ENCODE data around the gene KAT7.

Gene KAT7

DNA sequence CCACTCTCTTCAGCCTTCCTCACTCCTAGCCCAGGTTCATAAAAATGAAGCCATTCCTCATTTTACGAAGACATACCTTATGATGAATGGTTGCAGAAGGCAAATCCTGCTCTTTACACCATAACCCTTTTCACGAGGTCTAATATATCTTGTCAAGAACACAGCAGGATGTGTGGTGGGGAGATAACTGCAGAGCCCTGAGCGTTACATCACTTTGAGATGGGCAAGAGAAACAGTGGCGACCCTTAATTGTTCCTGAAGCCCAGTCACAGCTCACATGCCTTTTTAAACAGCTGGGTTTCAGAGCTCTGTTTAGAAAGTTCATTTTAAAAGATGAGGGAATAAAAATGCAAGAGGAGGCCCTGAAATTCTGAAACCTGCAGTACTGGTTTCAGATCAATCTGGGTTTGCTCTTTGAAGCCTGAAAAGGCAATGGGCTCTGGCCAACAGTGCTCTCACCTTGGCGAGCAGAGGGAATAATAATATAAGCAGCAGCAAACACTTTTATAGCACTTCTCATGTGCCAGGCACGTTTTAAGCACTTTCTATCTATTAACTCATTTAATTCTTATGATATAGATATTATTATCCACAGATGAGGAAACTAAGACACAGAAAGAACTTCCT, 27.4 kb upstream of the KAT7 start:
- no peak for DNase-seq (ENCODE audit: low read depth in 2 of 2)

DNA sequence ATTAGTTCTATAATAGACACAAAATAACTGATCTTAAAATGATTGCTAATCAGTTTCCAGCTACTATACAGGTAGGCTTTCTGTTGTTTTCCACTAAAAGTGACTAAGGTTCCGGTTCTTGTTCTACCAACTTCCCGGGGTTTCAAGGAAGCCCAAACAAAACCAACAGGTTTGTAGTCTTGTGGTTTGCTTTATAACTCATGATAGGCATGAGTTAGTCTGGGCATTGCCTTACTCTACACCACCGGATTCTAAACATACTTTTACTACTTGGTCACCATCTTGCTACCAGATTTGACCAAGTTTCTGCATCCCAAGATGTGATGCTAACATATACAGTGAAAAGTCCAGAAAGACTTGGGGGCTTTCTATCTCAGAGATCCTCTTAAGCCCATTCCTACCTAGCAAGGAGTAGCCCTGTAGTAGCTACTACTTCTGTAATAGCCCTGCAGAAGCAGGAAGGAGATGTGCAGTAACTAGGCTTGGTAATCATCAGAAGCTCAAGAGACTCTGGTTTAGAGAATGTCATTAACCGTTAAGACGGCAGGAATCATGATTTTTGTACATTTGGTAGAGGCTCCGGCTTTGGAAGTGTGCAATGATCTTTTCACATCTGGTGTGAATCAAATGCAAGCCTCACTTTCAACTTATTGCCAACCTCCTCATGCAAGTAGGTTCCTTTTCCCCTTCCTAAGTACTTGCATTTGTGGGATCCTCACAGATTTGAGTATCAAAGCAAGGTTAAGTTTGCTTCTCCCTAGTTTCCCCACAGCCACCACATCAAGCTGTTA, 26.1 kb upstream of the KAT7 start:
- DNase-seq (ENCODE audit: low read depth in 2 of 2): no peak

DNA sequence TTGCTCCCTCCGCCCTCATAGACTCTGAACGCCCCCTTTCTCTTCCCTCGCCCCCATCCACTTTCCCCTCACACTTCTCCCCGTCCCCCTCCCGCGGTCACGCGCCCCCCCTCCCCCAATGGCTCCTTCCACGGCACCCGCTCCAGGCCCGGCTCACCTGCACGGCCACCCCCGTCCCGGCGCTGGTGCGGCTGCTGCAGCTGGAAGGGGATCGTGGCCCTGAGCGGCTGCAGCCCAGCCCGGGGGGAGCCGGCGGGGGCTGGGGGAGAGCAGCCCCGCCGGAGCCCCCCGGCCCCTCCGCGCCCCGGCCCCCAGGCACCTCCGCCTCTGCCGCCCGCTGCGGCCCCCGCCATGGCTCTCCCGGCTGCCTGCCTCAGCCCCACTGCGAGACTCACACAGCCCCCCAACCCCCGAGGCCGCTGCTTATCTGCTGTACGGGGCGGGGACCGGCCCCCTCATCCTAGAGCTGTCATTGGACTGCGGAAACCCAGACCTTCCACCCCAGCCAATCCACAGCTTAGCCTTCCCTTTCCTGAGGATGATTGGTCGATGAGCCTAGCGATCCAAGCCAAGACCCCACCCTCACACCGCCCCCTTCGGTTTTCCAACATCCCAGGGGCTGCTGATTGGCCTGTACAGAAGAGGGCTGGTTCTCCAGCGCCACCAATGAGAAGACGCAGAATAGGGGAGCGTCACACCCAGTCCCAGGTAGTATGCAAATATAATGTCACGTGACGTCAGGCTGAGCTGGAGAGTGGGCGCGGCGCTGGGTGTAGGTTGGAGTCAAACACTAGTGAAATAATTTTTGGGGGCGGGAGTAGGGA, 24.5 kb upstream of the KAT7 start, which contains the start of gene FAM117A:
TSS of gene FAM117A (minus strand) at position 397 of the 824 bp plus-strand sequence. CDS start at position 353, 44 bp downstream.
- peak; percentile 82 to 91 for DNase-seq (ENCODE audit: low read depth in 2 of 2)

DNA sequence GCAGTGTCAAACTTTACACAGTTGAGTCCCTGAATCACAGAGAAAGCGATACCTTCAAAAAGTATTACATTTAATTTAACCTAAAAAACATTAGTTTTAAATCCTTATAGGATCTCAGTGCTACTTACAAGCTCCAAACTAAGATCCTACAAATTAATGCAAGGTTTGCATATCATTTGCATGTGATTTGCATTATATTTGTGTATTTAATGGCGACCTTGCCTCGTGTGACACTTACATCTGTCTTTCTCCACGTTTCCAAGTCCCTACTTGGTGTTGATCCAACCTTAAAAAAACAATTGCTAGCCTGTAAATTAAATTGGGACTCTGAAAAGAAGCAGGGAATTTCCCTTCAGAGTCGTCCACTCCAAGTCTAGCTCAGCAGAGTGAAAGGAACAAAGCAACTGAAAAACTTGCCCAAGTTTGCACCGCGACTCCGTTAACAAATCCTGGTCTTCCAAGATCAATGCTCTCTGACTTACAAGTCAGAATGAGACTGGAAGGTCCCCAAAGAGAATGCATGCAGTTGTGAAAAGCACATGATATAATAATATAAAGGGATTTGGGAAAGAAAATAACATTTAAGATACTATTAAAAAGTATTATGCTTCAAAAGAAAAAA, 23.8 kb upstream of the KAT7 start:
- DNase-seq (ENCODE audit: low read depth in 2 of 2): no peak

GRCh38 chr17:49766918-49767530, 21.5 kb upstream of the KAT7 start:
- DNase-seq (ENCODE audit: low read depth in 2 of 2): no peak

GRCh38 chr17:49775546-49776260, 12.8 kb upstream of the KAT7 start:
- no peak for DNase-seq (ENCODE audit: low read depth in 2 of 2)

DNA sequence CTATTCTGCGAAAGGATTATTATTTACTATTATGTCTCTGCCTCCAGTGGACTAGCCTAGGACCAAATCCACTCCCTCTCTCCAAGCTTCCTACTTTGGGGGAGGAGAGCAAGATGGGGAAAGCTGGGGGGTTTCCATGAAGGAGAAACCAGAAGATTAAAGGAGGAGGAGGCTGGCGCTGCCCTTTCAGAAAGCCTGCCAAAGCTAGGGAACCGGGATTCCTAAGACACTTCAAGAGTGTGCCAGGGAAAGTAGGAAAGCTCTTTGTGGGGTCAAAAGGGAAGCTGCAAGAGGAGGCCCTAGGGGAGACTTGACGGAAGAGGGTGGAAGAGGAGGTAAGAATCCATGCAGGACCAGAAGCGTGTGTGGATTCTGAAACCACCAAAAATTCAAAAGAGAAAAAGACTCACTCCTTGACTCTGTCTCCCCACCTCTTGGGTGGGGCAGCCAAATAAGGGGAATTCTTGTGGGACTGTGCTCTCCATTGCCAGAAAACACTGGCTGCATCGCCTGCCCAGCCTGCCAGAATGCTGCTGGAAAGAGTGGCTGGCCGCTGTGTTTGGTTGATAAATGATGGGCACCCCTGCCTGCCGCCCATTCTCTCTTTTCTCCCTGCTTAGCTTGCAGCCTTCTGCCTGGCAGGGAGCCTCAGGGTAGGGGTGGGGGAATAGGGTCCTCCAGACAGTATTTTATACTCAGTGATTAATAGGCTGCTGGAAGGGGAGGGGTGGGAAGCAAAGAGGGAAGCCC, 11.8 kb upstream of the KAT7 start:
- no peak for DNase-seq (ENCODE audit: low read depth in 2 of 2)

DNA sequence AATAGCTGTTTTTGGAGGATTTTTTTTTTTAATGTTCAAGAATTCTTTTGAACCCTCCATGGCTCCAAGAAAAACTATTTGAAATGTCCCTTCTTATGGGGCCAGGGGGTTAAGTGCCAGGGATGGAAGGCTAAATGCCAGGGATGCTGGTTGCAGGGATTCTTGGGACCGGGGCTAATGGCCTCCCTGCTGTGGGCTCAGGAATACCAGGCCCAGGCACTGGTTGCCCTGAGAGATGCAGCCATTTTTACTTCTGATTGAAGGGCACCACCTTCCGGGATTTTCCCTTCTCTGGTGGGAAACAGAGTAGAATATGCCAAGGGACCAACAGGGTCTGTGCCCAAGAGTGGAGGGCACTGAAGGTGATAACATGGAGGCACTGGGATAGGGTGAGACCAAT, 10.9 kb upstream of the KAT7 start:
- no peak for DNase-seq (ENCODE audit: low read depth in 2 of 2)

- DNase-seq (ENCODE audit: low read depth in 2 of 2): no peak
Observed at GRCh38 chr17:49779156-49779738, 9.2 kb upstream of the KAT7 start.

- DNase-seq (ENCODE audit: low read depth in 2 of 2): no peak
Observed at GRCh38 chr17:49779739-49780231, 8.7 kb upstream of the KAT7 start.

DNA sequence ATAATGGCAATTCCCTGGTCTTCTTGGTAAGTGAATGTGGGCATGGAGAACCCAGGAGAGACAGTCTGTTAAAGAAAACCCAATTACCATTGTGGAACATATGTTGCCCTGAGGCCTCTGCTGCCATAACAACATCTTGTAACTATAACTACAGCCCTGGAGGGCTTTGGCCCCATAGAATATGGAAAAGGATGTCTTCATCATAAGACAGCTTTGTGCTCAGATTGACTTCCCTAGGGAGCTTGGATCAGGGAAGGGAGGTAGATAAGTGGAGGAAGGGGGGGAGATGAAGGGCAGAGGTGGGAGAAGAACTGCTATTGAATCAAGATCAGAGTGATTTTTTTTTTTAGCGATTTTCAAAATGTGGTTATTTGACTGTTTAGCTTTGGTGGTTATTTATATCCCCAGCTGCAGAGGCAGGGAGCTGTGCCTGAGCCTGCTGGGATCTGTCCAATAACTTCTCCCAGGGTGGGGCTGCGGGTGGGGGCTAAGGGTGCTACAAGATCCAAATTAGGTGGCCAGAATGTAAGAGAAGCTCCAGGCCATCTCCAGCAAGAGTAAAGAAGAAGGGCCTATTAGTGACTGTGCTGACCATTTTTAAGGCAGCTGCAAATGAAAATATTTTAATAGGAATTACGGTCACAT, 5.3 kb upstream of the KAT7 start:
- DNase-seq (ENCODE audit: low read depth in 2 of 2): no peak

DNA sequence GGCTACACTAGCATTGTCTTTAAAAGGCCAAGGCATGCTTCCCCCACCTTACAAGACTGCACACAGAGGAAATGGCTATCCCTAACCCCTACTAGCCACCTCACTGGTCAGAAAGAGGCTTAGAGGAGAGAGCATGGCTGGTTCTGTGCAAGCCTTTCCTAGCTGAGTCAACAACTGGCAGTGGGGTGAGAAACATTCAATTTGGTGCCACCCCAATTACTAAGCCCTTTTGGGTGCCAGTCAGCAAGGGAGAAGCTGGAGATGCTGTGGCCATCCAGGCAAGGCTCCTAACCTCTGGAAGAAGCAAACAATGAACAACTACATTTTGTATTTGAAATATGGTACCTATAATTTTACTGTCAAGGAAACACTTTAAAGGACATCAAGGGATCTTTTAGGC, 4.7 kb upstream of the KAT7 start:
- no peak for DNase-seq (ENCODE audit: low read depth in 2 of 2)

DNA sequence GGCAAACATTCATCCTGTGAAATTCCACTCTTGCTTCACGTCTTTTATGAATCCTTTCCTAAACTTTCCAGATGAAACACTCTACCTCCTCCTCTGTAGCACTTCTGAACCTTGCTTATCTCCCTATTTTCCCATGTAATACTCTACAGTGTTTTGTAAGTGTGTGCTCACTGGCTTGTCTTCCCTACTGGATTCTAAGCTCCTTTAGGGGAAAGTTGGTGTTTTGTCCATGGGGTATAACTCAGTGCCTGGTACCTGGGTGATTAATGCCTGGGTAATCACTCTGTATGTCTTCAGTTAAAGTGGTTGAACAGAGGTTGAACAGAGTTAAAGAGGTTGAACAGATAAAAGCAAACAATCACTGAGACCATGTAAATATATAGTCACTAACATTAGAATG, 3.8 kb upstream of the KAT7 start:
- no peak for DNase-seq (ENCODE audit: low read depth in 2 of 2)

- no peak for DNase-seq (ENCODE audit: low read depth in 2 of 2)
Observed at GRCh38 chr17:49787884-49788477, 500 bp upstream of the KAT7 start.

- DNase-seq (ENCODE audit: low read depth in 2 of 2): no peak
Observed at GRCh38 chr17:49789243-49789578, 730 bp downstream of the KAT7 start.

DNA sequence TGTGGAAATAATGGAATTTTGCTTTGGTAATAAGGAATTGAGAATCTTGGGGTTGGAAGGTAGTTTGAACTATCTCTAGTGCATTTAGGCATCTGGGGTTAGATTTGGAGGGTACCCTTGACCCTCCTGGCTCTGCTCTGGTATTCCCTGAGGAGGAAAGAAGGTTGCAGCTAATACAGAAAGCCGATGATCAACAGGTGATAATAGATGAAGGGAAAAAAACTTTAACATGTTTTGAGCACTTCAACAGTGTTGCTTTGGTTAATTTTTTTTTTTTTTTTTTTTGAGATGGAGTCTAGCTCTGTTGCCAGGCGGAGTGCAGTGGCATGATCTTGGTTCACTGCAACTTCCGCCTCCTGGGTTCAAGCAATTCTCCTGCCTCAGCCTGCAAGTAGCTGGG, 4.8 kb downstream of the KAT7 start:
- no peak for DNase-seq (ENCODE audit: low read depth in 2 of 2)

DNA sequence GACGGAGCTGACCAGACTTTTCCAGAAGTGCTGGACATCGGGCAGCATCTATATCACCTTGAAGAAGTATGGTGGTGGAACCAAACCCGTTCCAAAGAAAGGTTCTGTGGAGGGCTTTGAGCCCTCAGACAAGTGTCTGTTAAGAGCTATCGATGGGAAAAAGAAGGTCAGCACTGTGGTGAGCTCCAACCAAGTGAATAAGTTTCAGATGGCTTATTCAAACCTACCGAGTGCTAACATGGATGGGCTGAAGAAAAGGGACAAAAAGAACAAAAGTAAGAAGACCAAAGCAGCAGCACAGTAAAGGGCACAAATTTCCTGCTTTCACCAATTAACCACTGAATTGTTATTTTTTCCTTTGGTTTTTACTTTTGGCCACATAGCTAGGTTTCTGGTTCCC, 6.9 kb downstream of the KAT7 start:
- no peak for DNase-seq (ENCODE audit: low read depth in 2 of 2)

DNA sequence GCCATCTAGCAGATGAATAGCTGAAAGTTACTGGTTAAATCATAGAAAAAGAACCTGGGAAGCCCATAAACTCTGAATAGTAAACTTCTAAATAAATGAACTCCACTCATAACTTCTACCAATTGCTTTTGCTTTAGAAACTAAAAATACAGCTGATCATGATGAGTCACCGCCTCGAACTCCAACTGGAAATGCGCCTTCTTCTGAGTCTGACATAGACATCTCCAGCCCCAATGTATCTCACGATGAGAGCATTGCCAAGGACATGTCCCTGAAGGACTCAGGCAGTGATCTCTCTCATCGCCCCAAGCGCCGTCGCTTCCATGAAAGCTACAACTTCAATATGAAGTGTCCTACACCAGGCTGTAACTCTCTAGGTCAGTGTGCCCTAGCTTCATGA, 9.7 kb downstream of the KAT7 start:
- no peak for DNase-seq (ENCODE audit: low read depth in 2 of 2)

DNA sequence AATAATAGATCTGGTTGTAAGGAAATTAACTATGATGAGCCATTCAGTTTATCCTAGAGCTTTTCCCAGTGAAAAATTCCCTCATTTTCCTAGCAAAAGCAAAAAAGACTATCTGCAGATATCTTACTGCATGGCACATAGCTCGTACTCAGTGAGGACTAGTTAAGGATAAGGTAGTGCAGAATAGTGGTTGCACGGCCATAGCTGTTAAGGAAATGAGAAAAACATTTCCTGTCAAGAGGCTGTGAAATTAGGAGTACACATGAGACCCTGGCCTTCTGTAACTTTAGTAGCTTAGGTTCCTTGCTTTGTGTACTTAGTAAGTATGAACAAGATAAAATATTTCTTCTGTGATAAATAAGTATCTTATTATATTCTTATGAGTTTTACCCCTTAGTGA, 10.3 kb downstream of the KAT7 start:
- no peak for DNase-seq (ENCODE audit: low read depth in 2 of 2)

Data from stimulated activated CD4-positive, alpha-beta T cell treated with anti-CD3 and anti-CD28 coated beads, Interleukin-1b, Interleukin-23, amount 100 ng/mL, for 4 hours (primary cell).